Astrocyte (in vitro differentiated cells and primary cell): ENCODE data around the gene NPC2. TPM values are rescaled to one million over a fixed set of nuclear protein-coding genes. Genes with fewer than 3 reads are reported as not detected.
A peak's percentile ranks its signal among the peaks of the same experiment; 100 is the strongest.

ENCODE experiments used
- DNase-seq: peaks from one replicate; pipeline ENCODE4 v3.0.0-alpha.2; 2010; ENCODE audit warnings: low read depth
- FAIRE-seq: peaks from 2 replicates; lab custom pipeline; 2011; peaks lifted over from hg19 to GRCh38; lab: Jason Lieb, UNC
- H2AFZ ChIP-seq: 2 replicates; pipeline ENCODE4 v1.6.0; 2012; ENCODE audit warnings: low read depth, low read length, inconsistent platforms
- H3K27ac ChIP-seq: 2 replicates; pipeline ENCODE4 v1.5.1; 2011; ENCODE audit warnings: low read depth, low read length, inconsistent platforms
- H3K27me3 ChIP-seq: 2 replicates; pipeline ENCODE4 v1.6.0; 2011; ENCODE audit warnings: low read length, inconsistent platforms; ENCODE audit not compliant: insufficient read depth
- H3K36me3 ChIP-seq: 2 replicates; pipeline ENCODE4 v1.5.1; 2011; ENCODE audit warnings: low read length, inconsistent platforms; ENCODE audit not compliant: insufficient read depth
- H3K4me1 ChIP-seq: 2 replicates; pipeline ENCODE4 v1.5.1; 2011; ENCODE audit warnings: low read length, inconsistent platforms; ENCODE audit not compliant: insufficient read depth
- H3K4me2 ChIP-seq: 2 replicates; pipeline ENCODE4 v1.6.0; 2012; ENCODE audit warnings: low read length, inconsistent platforms
- H3K4me3 ChIP-seq: 2 replicates; pipeline ENCODE4 v1.5.1; 2011; ENCODE audit warnings: low read depth, mild to moderate bottlenecking, low read length, inconsistent platforms; ENCODE audit not compliant: insufficient read depth
- H3K79me2 ChIP-seq: 2 replicates; pipeline ENCODE4 v1.6.0; 2012; ENCODE audit warnings: mild to moderate bottlenecking, low read length, inconsistent platforms; ENCODE audit not compliant: insufficient read depth
- H3K9ac ChIP-seq: 2 replicates; pipeline ENCODE4 v1.6.0; 2012; ENCODE audit warnings: mild to moderate bottlenecking, low read length, inconsistent platforms
- H3K9me3 ChIP-seq: 2 replicates; pipeline ENCODE4 v1.5.1; 2012; ENCODE audit warnings: low read depth, mild to moderate bottlenecking, low read length, inconsistent platforms; ENCODE audit not compliant: insufficient read depth
- H4K20me1 ChIP-seq: 2 replicates; pipeline ENCODE4 v1.6.0; 2012; ENCODE audit warnings: low read length, inconsistent platforms; ENCODE audit not compliant: insufficient read depth
- H3K27ac Mint-ChIP-seq: one replicate; pipeline ENCODE4 v1.8.0; 2021; ENCODE audit warnings: mild to moderate bottlenecking, mixed read lengths; ENCODE audit not compliant: unreplicated experiment
- H3K27me3 Mint-ChIP-seq: one replicate; pipeline ENCODE4 v1.8.0; 2021; ENCODE audit warnings: low read depth, mixed read lengths; ENCODE audit not compliant: unreplicated experiment
- H3K36me3 Mint-ChIP-seq: one replicate; pipeline ENCODE4 v1.8.0; 2021; ENCODE audit warnings: low read depth, mixed read lengths; ENCODE audit not compliant: unreplicated experiment
- H3K4me1 Mint-ChIP-seq: one replicate; pipeline ENCODE4 v1.8.0; 2021; ENCODE audit warnings: low read depth, mixed read lengths; ENCODE audit not compliant: unreplicated experiment
- H3K4me3 Mint-ChIP-seq: one replicate; pipeline ENCODE4 v1.8.0; 2021; ENCODE audit warnings: mild to moderate bottlenecking, moderate library complexity, mixed read lengths; ENCODE audit not compliant: unreplicated experiment
- H3K9me3 Mint-ChIP-seq: one replicate; pipeline ENCODE4 v1.8.0; 2021; ENCODE audit warnings: mild to moderate bottlenecking, mixed read lengths; ENCODE audit not compliant: unreplicated experiment
- CTCF ChIP-seq: IDR thresholded peaks from 2 replicates; pipeline ENCODE4 v1.5.1; 2011; ENCODE audit warnings: low read depth, mild to moderate bottlenecking, inconsistent platforms, low read length, moderate library complexity; ENCODE audit not compliant: insufficient read depth
- EZH2 ChIP-seq: IDR thresholded peaks from 2 replicates; pipeline ENCODE4 v1.6.1; 2012; ENCODE audit warnings: mild to moderate bottlenecking, low read length, inconsistent platforms; ENCODE audit not compliant: insufficient read depth
- total RNA-seq: library from RNA; stranded (reverse); gene quantifications from 2 replicates; pipeline ENCODE4 v1.2.1, GENCODE V29; 2021

NPC2 gene
- total RNA-seq, 1 donor from 2014 or later, result 178 TPM

DNA sequence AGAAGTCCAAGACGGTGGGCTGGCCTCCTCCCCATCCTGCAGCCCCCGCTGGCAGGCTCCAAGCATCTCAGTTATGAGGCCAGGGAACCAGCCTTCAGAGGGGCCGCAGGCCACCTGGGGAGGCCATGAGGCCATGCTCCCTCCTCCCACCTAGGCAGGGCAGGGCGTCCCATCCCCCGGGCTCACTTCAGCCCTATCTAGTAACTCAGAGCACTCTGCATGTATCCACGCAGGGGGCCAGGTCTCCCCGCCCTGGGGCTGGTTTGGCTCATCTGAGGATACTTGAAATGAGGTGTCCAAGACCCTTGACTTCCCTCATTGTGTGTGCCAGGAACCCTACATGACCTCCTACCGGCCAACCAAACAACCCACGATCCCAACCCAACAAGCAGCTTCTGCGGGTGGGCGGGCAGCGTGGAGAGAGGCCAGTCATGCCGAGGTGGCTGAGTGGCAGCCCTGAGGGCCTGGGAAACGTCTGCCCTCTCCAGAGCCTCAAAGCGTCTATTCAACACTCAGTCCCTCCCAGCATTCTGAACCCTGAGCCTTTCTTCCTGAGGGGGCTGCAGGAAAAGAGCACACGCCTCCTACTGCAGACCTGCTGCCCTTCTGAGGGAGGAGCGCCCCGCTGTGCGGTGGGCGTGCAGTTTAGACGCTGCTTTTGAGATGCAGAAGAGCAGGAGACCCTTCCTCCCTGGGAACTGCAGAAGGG lies 17.3 kb upstream of the NPC2 start:
- Mint-ChIP-seq H3K27me3 (peaks cover 8% of the 10 kb centered on the region), H3K36me3 (peaks cover 45% of the 10 kb centered on the region), H3K27ac (no peak overlapping the region), H3K4me1 (peaks cover 23% of the 10 kb centered on the region), H3K4me3 (no peak overlapping the region), H3K9me3 (peaks cover 3% of the 10 kb centered on the region)
- H3K27ac ChIP-seq, result peak overlapping the region; percentile 73
- H2AFZ ChIP-seq, result no peak overlapping the region
- H3K27me3 ChIP-seq, result no peaks in the 10 kb centered on the region
- H3K79me2 ChIP-seq, result no peaks in the 10 kb centered on the region
- no peaks in the 10 kb centered on the region for H4K20me1 ChIP-seq
- H3K9ac ChIP-seq, result peak overlapping the region; percentile 56
- FAIRE-seq (no peak), DNase-seq (peak; percentile 69)
- H3K4me1 ChIP-seq, result peaks cover 43% of the 10 kb centered on the region
- no peaks in the 10 kb centered on the region for H3K9me3 ChIP-seq
- TF ChIP-seq CTCF (no peak), EZH2 (no peak)
- peaks cover 12% of the 10 kb centered on the region for H3K36me3 ChIP-seq
- no peak overlapping the region for H3K4me3 ChIP-seq
- H3K4me2 ChIP-seq, result peak overlapping the region; percentile 58

GRCh38 chr14:74509587-74510222 lies 16.6 kb upstream of the NPC2 start:
- Histone ChIP-seq H3K4me1 (peaks cover 36% of the 10 kb centered on the region), H3K27me3 (no peaks in the 10 kb centered on the region), H3K79me2 (no peaks in the 10 kb centered on the region), H3K36me3 (peaks cover 12% of the 10 kb centered on the region), H4K20me1 (no peaks in the 10 kb centered on the region), H3K4me2 (peak overlapping the region; percentile 58), H3K9ac (peak overlapping the region; percentile 56), H3K9me3 (no peaks in the 10 kb centered on the region), H3K27ac (peak overlapping the region; percentile 73), H3K4me3 (no peak overlapping the region), H2AFZ (no peak overlapping the region)
- Mint-ChIP-seq H3K27me3 (peaks cover 8% of the 10 kb centered on the region), H3K4me1 (peaks cover 21% of the 10 kb centered on the region), H3K27ac (no peak overlapping the region), H3K36me3 (peaks cover 42% of the 10 kb centered on the region), H3K9me3 (peaks cover 3% of the 10 kb centered on the region), H3K4me3 (no peak overlapping the region)
- TF ChIP-seq EZH2 (no peak), CTCF (no peak)
- no peak for FAIRE-seq
- no peak for DNase-seq
